Neural progenitor cell (in vitro differentiated cells): ENCODE measurements around the gene AKAP1. TPM values are rescaled to one million over a fixed set of nuclear protein-coding genes. Genes with fewer than 3 reads are reported as not detected.

ENCODE experiments used
- DNase-seq: peaks from one replicate; pipeline ENCODE4 v3.0.0-alpha.2; 2016; ENCODE audit warnings: low spot score
- H2AFZ ChIP-seq: fragments of 200-600 bp; sonication (generic); replicated peaks from 2 replicates; pipeline ENCODE4 v1.6.1; 2016; ENCODE audit warnings: antibody characterized with exemption
- H3F3A ChIP-seq: fragments of 200-600 bp; sonication (generic); 2 replicates; pipeline ENCODE4 v1.6.1; 2016; ENCODE audit warnings: antibody characterized with exemption, low read depth
- H3K27ac ChIP-seq: fragments of 200-600 bp; sonication (generic); 2 replicates; pipeline ENCODE4 v1.5.1; 2016; ENCODE audit warnings: mild to moderate bottlenecking
- H3K27me3 ChIP-seq: fragments of 200-600 bp; sonication (generic); 2 replicates; pipeline ENCODE4 v1.6.1; 2016; ENCODE audit warnings: mild to moderate bottlenecking, moderate library complexity
- H3K36me3 ChIP-seq: fragments of 200-600 bp; sonication (generic); 2 replicates; pipeline ENCODE4 v1.5.1; 2016
- H3K4me1 ChIP-seq: fragments of 200-600 bp; sonication (generic); 2 replicates; pipeline ENCODE4 v1.6.1; 2016; ENCODE audit warnings: mixed run types
- H3K4me2 ChIP-seq: fragments of 200-600 bp; sonication (generic); 2 replicates; pipeline ENCODE4 v1.6.1; 2016
- H3K4me3 ChIP-seq: fragments of 200-600 bp; sonication (generic); 2 replicates; pipeline ENCODE4 v1.5.1; 2016
- H3K79me2 ChIP-seq: fragments of 200-600 bp; sonication (generic); 2 replicates; pipeline ENCODE4 v1.6.1; 2016; ENCODE audit warnings: low read depth
- H3K9ac ChIP-seq: fragments of 200-600 bp; sonication (generic); 2 replicates; pipeline ENCODE4 v1.6.1; 2016
- H3K9me3 ChIP-seq: fragments of 200-600 bp; sonication (generic); 2 replicates; pipeline ENCODE4 v1.5.1; 2016; ENCODE audit warnings: low read depth
- H4K20me1 ChIP-seq: fragments of 200-600 bp; sonication (generic); 2 replicates; pipeline ENCODE4 v1.6.1; 2016; ENCODE audit warnings: low read depth
- H3K27ac Mint-ChIP-seq: 3 replicates; pipeline ENCODE4 v1.8.0; 2021; ENCODE audit warnings: mixed read lengths
- H3K27me3 Mint-ChIP-seq: 2 replicates; pipeline ENCODE4 v1.8.0; 2022; ENCODE audit warnings: low read depth, mild to moderate bottlenecking, inconsistent platforms, moderate library complexity, mixed read lengths; ENCODE audit not compliant: insufficient read depth
- H3K36me3 Mint-ChIP-seq: 3 replicates; pipeline ENCODE4 v1.8.0; 2021; ENCODE audit warnings: mixed read lengths
- H3K4me1 Mint-ChIP-seq: 3 replicates; pipeline ENCODE4 v1.8.0; 2021; ENCODE audit warnings: mixed read lengths
- H3K4me3 Mint-ChIP-seq: 3 replicates; pipeline ENCODE4 v1.8.0; 2021; ENCODE audit warnings: mild to moderate bottlenecking, moderate library complexity, mixed read lengths
- H3K9me3 Mint-ChIP-seq: 3 replicates; pipeline ENCODE4 v1.8.0; 2020; ENCODE audit warnings: mixed read lengths
- EZH2 ChIP-seq: fragments of 200-600 bp; sonication (generic); IDR thresholded peaks from 2 replicates; pipeline ENCODE4 v1.6.1; 2017; ENCODE audit warnings: antibody characterized with exemption, mild to moderate bottlenecking, moderate library complexity
- EZH2phosphoT487 ChIP-seq: fragments of 200-600 bp; sonication (generic); IDR thresholded peaks from 2 replicates; pipeline ENCODE4 v1.6.1; 2017; ENCODE audit warnings: antibody characterized with exemption
- total RNA-seq: library from RNA; depleted of rRNA; stranded (reverse); fragments of >200 nt; gene quantifications from 2 replicates; pipeline ENCODE4 v1.2.3, GENCODE V29; 2015; ENCODE audit warnings: low replicate concordance
- TF ChIP-seq, protein P1 (sequence below): fragments of 200-600 bp; sonication (generic); IDR thresholded peaks from 2 replicates; pipeline ENCODE4 v1.5.1; 2017; ENCODE audit warnings: antibody characterized with exemption, mild to moderate bottlenecking

The AKAP1 gene
- total RNA-seq, 1 donor from 2014 or later: 8.8 TPM

DNA sequence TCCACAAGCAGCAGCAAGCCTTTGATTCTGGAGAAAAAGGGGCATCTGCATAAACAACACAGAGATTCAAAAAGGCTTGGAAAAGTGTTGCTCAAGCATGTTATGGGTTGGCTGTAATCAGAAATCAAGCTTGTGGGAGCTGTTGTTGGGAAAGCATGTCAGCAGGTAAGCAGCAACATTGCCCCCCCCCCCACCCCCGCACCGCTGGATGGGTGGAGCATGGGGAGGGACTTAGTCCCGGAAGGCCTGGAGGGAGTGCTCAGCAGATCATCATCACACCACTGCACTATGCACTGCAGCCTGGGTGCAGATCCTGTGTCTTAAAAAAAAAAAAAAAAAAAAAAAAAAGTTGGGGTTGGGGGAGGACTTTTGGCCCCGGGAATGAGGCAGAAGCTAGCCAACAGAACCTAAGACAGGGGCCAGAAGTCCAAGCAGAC, 16.8 kb upstream of the AKAP1 start:
- DNase-seq: no peak
- Histone ChIP-seq H3K79me2 (no peaks in the 10 kb centered on the region), H3K36me3 (no peaks in the 10 kb centered on the region), H3K27me3 (no peaks in the 10 kb centered on the region), H3K4me3 (no peak overlapping the region), H3K9me3 (no peaks in the 10 kb centered on the region), H4K20me1 (no peaks in the 10 kb centered on the region), H3F3A (peaks cover 24% of the 10 kb centered on the region), H3K9ac (no peak overlapping the region), H3K27ac (no peak overlapping the region), H3K4me2 (peak overlapping the region; percentile 51), H3K4me1 (peaks cover 26% of the 10 kb centered on the region), H2AFZ (peak overlapping the region; percentile 78)
- peaks cover 37% of the 10 kb centered on the region for H3K4me1 Mint-ChIP-seq
- no peaks in the 10 kb centered on the region for H3K36me3 Mint-ChIP-seq
- peaks cover 2% of the 10 kb centered on the region for H3K27me3 Mint-ChIP-seq
- no peak overlapping the region for H3K27ac Mint-ChIP-seq
- H3K9me3 Mint-ChIP-seq: no peaks in the 10 kb centered on the region
- no peak overlapping the region for H3K4me3 Mint-ChIP-seq
- no peak for TF ChIP-seq EZH2
- no peak for TF ChIP-seq EZH2phosphoT487
- TF ChIP-seq, protein P1, sequence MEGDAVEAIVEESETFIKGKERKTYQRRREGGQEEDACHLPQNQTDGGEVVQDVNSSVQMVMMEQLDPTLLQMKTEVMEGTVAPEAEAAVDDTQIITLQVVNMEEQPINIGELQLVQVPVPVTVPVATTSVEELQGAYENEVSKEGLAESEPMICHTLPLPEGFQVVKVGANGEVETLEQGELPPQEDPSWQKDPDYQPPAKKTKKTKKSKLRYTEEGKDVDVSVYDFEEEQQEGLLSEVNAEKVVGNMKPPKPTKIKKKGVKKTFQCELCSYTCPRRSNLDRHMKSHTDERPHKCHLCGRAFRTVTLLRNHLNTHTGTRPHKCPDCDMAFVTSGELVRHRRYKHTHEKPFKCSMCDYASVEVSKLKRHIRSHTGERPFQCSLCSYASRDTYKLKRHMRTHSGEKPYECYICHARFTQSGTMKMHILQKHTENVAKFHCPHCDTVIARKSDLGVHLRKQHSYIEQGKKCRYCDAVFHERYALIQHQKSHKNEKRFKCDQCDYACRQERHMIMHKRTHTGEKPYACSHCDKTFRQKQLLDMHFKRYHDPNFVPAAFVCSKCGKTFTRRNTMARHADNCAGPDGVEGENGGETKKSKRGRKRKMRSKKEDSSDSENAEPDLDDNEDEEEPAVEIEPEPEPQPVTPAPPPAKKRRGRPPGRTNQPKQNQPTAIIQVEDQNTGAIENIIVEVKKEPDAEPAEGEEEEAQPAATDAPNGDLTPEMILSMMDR: no peak

DNA sequence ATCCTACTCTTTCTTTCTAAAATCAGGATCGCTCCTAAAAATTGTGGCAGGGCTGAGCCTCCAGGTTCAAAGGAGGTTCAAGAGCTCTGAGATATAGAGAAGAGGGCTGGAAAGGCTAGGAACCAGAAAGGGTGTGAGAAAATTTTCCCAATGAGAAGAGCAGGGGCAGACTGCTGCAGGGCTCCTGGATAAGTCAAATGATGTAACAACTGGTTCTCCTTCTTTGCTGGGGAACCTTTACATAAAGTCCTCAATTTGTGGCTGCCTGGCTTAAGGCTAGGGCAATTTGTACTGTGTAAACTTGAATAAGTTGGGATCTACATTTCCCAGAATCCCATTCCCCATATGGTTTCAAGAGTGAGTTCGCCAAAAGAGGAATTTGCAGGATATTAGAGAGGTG, 16.3 kb upstream of the AKAP1 start:
- Mint-ChIP-seq H3K27ac (no peak overlapping the region), H3K4me3 (no peak overlapping the region), H3K36me3 (no peaks in the 10 kb centered on the region), H3K27me3 (peaks cover 2% of the 10 kb centered on the region), H3K9me3 (no peaks in the 10 kb centered on the region), H3K4me1 (peaks cover 42% of the 10 kb centered on the region)
- Histone ChIP-seq H3K4me3 (no peak overlapping the region), H3K4me1 (peaks cover 27% of the 10 kb centered on the region), H3F3A (peaks cover 27% of the 10 kb centered on the region), H4K20me1 (no peaks in the 10 kb centered on the region), H3K9me3 (no peaks in the 10 kb centered on the region), H3K27me3 (no peaks in the 10 kb centered on the region), H3K9ac (no peak overlapping the region), H3K36me3 (no peaks in the 10 kb centered on the region), H3K27ac (no peak overlapping the region), H3K79me2 (no peaks in the 10 kb centered on the region), H3K4me2 (peak overlapping the region; percentile 8), H2AFZ (peak overlapping the region; percentile 78)
- DNase-seq: no peak
- no peak for TF ChIP-seq EZH2phosphoT487
- TF ChIP-seq, protein P1: no peak
- TF ChIP-seq EZH2: no peak

DNA sequence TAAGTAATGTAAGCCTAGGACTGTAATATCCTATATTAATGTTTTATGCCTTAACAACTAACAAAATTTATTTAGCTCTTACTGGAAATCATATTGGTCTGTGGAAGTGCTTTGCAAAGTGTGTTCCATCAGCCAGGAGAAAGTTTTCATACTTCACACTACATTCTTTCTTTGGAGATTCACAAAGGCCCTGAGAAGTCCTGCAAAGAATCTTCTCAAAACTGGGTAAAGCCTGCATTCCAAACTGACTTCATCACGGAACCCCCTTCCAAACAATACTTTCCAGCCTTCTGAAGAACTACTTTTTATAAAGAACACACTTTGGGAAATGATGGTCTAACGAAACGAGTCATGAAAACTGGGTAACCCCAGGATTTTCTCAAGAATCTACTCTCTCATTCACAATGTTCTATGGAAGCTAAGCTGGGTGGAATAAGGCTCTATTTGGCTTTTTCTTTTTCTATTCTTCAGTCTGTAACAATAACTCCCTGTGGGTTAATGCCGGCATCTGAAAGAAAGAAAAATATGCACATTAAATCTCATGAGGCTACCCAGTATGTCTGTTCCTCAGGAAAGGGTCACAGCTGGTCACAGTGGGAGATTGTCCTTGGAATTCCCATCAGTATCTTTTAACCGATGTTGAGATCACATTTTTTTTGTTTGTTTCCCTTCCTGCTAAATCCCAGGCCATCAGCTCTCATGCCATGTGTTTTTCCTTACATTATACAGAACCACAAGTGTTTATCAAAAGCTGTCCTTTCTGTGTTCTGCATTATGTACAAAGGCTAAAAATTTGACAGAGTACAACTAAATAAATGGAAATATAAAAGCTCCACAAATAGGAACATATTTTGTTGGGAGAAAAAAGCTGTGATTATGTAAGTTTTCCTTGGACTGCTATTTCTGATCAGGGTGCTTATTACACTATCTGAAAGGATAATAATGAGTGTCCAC, 12.8 kb upstream of the AKAP1 start:
- Mint-ChIP-seq H3K4me3 (no peak overlapping the region), H3K27me3 (peaks cover 4% of the 10 kb centered on the region), H3K36me3 (no peaks in the 10 kb centered on the region), H3K4me1 (peaks cover 47% of the 10 kb centered on the region), H3K9me3 (no peaks in the 10 kb centered on the region), H3K27ac (peak overlapping the region; percentile 63)
- H3K36me3 ChIP-seq: no peaks in the 10 kb centered on the region
- no peak overlapping the region for H3K27ac ChIP-seq
- no peaks in the 10 kb centered on the region for H3K79me2 ChIP-seq
- no peaks in the 10 kb centered on the region for H4K20me1 ChIP-seq
- peak overlapping the region; percentile 3 for H3K4me2 ChIP-seq
- TF ChIP-seq, protein P1: no peak
- TF ChIP-seq EZH2 (no peak), EZH2phosphoT487 (no peak)
- H3F3A ChIP-seq: peaks cover 28% of the 10 kb centered on the region
- H3K4me3 ChIP-seq: no peak overlapping the region
- H2AFZ ChIP-seq: no peak overlapping the region
- no peaks in the 10 kb centered on the region for H3K9me3 ChIP-seq
- no peak for DNase-seq
- H3K27me3 ChIP-seq: no peaks in the 10 kb centered on the region
- H3K9ac ChIP-seq: no peak overlapping the region
- peaks cover 27% of the 10 kb centered on the region for H3K4me1 ChIP-seq
